Kidney (tissue), 14 donors: ENCODE data around the gene ZNF491. TPM values are rescaled to one million over a fixed set of nuclear protein-coding genes. Genes with fewer than 3 reads are reported as not detected.

ENCODE experiments used
- DNase-seq, 5 donors: peaks; one replicate each; pipeline ENCODE4 v3.0.0-alpha.2; 2013 to 2020
- FAIRE-seq: peaks from 2 replicates; lab custom pipeline; 2012; peaks lifted over from hg19 to GRCh38; lab: Jason Lieb, UNC
- H3K27ac ChIP-seq, 2 donors: one replicate each; pipeline ENCODE4 v1.7.0; 2013; ENCODE audit warnings: low read depth in 2 of 2, low read length in 2 of 2, inconsistent platforms in 1 of 2
- H3K27me3 ChIP-seq: one replicate; pipeline ENCODE4 v1.7.1; 2013; ENCODE audit warnings: low read length, inconsistent platforms; ENCODE audit not compliant: control insufficient read depth, insufficient read depth
- H3K36me3 ChIP-seq, 3 donors: one replicate each; pipeline versions ENCODE4 v1.7.0 to v1.7.1; 2013; ENCODE audit warnings: low read length in 3 of 3, control low read depth in 1 of 3, inconsistent platforms in 1 of 3; ENCODE audit not compliant: insufficient read depth in 3 of 3, control insufficient read depth in 2 of 3
- H3K4me1 ChIP-seq, 3 donors: one replicate each; pipeline versions ENCODE4 v1.7.0 to v1.7.1; 2013; ENCODE audit warnings: low read length in 3 of 3, inconsistent platforms in 1 of 3, low read depth in 1 of 3; ENCODE audit not compliant: control insufficient read depth in 2 of 3, insufficient read depth in 2 of 3
- H3K4me3 ChIP-seq, 3 donors: one replicate each; pipeline versions ENCODE4 v1.7.0 to v1.8.1; 2013; ENCODE audit warnings: low read length in 3 of 3, control low read depth in 1 of 3, inconsistent platforms in 1 of 3
- H3K9ac ChIP-seq, 3 donors: one replicate each; pipeline versions ENCODE4 v1.7.0 to v1.7.1; 2013; ENCODE audit warnings: low read length in 3 of 3, control low read depth in 1 of 3, inconsistent platforms in 1 of 3
- H3K9me3 ChIP-seq, 3 donors: one replicate each; pipeline versions ENCODE4 v1.7.0 to v1.7.1; 2013; ENCODE audit warnings: low read length in 3 of 3, control low read depth in 1 of 3, inconsistent platforms in 1 of 3; ENCODE audit not compliant: control insufficient read depth in 2 of 3, insufficient read depth in 1 of 3
- intact Hi-C: fragments of 100-400 bp; cut with DNase I; formaldehyde crosslinking; loops from one replicate; pipeline ENCODE4 v1.11.1; 2022
- polyA plus RNA-seq: library from polyadenylated mRNA; stranded (reverse); fragments of 350-450 nt; fragmentation: Illumina TruSeq; extraction: RNeasy Lipid Tissue Mini Kit (QIAGEN cat#74804); gene quantifications from one replicate; pipeline ENCODE4 v1.2.3, GENCODE V29; 2014; ENCODE audit warnings: low read depth, low replicate concordance; ENCODE audit not compliant: insufficient read depth
- total RNA-seq: library from RNA; stranded (reverse); fragmentation: NEBNext Ultra II Directional; extraction: Animal tissue kit (Norgen Biotek cat#: 25700); gene quantifications from one replicate; pipeline ENCODE4 v1.2.1, GENCODE V29; 2021
- TF ChIP-seq, protein P1 (sequence below): IDR thresholded peaks from 3 replicates; pipeline ENCODE4 v1.5.1; 2012; ENCODE audit warnings: mild to moderate bottlenecking, moderate library complexity, borderline replicate concordance; ENCODE audit not compliant: insufficient read depth; ENCODE audit errors: extremely low read depth
- donor health status: control.
- donor health status: control.
- donor health status: control.
- donor health status: control.
- donor health status: control.
- donor health status: DM: yes; HTN: yes; CAD: no.
- donor health status: Normal renal cell carcinoma (clear cell type).

The ZNF491 gene
- total and polyA plus RNA-seq, 2 donors from 2014 or later: 1.1 to 2.5 TPM

DNA sequence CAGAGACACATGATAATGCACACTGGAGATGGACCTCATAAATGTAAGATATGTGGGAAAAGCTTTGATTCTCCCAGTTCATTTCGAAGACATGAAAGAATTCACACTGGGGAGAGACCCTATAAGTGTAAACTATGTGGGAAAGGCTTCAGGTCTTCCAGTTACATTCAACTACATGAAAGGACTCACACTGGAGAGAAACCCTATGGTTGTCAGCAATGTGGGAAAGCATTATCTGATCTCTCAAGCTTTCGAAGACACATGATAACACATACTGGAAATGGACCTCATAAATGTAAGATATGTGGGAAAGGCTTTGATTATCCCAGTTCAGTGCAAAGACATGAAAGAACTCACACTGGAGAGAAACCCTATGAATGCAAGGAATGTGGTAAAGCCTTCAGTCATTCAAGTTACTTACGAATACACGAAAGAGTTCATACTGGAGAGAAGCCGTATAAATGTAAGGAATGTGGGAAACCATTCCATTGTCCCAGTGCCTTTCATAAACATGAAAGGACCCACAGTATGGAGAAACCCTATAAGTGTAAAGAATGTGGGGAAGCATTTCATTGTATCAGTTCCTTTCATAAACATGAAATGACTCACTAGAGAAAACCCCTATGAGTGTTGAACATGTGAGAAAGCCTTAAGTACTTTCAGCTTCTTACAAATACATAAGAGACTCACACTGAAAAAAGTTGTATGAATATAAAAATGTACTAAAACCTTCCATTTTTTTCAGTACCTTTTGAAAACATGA lies 16.8 kb upstream of the ZNF491 start:
- peak in 1 of 5 donors; percentile 7 for DNase-seq
- no peaks in the 10 kb centered on the region for H3K27me3 ChIP-seq
- peak overlapping the region in 2 of 3 donors; percentile 3 to 8 for H3K4me3 ChIP-seq
- H3K36me3 ChIP-seq: peaks cover 35 to 41% (median 39%) of the 10 kb centered on the region in 3 donors
- peaks cover 31 to 65% (median 34%) of the 10 kb centered on the region in 3 donors for H3K9me3 ChIP-seq
- intact Hi-C loops: no loop called here
- H3K4me1 ChIP-seq: no peaks in the 10 kb centered on the region
- FAIRE-seq: no peak
- TF ChIP-seq, protein P1, sequence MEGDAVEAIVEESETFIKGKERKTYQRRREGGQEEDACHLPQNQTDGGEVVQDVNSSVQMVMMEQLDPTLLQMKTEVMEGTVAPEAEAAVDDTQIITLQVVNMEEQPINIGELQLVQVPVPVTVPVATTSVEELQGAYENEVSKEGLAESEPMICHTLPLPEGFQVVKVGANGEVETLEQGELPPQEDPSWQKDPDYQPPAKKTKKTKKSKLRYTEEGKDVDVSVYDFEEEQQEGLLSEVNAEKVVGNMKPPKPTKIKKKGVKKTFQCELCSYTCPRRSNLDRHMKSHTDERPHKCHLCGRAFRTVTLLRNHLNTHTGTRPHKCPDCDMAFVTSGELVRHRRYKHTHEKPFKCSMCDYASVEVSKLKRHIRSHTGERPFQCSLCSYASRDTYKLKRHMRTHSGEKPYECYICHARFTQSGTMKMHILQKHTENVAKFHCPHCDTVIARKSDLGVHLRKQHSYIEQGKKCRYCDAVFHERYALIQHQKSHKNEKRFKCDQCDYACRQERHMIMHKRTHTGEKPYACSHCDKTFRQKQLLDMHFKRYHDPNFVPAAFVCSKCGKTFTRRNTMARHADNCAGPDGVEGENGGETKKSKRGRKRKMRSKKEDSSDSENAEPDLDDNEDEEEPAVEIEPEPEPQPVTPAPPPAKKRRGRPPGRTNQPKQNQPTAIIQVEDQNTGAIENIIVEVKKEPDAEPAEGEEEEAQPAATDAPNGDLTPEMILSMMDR: no peak
- no peak overlapping the region for H3K27ac ChIP-seq
- H3K9ac ChIP-seq: no peak overlapping the region

DNA sequence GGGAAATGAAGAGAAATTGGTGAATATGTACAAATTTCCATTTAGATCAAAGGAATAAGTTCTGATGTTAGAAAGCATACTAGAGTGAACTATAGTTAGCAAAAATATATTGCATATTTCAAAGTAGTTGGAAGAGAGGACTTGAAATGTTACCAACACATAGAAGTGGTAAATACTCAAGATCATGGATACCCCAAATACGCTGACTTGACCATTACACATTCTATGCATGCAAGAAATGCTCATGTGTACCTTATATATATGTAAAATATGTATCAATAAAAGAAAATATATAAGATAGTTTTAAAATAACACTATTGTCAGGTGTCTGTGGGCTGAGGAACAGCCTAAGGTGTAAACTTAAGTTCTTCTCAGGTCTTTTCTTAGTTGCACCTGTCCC lies 14.6 kb upstream of the ZNF491 start:
- Histone ChIP-seq H3K4me3 (no peak overlapping the region), H3K27me3 (no peaks in the 10 kb centered on the region), H3K9me3 (peaks cover 26 to 66% (median 33%) of the 10 kb centered on the region in 3 donors), H3K27ac (no peak overlapping the region), H3K9ac (no peak overlapping the region), H3K36me3 (peaks cover 24 to 30% (median 25%) of the 10 kb centered on the region in 3 donors), H3K4me1 (no peaks in the 10 kb centered on the region)
- TF ChIP-seq, protein P1: no peak
- intact Hi-C loops: no loop called here
- no peak for FAIRE-seq
- DNase-seq: no peak

DNA sequence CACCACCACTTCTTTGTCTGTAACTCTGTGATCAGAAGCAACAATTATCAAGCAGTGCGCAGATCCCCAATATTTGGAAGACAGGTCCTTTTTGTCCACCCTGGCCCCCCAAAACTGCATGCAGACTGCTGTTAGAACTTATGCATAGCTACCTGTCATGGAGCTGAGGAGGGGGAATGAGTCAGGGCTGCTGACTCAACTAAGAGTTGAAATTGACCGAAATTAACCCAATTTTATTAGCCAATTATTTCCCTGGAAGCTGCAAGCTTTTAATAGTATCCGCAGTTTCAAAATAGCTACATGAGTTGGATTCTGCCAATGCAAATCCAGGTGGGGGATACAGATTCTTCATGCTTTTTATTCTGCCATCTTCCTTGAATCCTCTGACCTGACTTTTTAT lies 14.0 kb upstream of the ZNF491 start:
- H3K4me1 ChIP-seq: no peaks in the 10 kb centered on the region
- intact Hi-C loops: no loop called here
- no peak overlapping the region for H3K27ac ChIP-seq
- no peaks in the 10 kb centered on the region for H3K27me3 ChIP-seq
- H3K36me3 ChIP-seq: peaks cover 20 to 27% (median 21%) of the 10 kb centered on the region in 3 donors
- no peak for DNase-seq
- no peak for FAIRE-seq
- no peak overlapping the region for H3K9ac ChIP-seq
- H3K4me3 ChIP-seq: no peak overlapping the region
- H3K9me3 ChIP-seq: peaks cover 26 to 63% (median 31%) of the 10 kb centered on the region in 3 donors
- TF ChIP-seq, protein P1: no peak
